ENCODE data around the gene PCCB. TPM values are rescaled to one million over a fixed set of nuclear protein-coding genes. Genes with fewer than 3 reads are reported as not detected.
"Not testable (repeated sequence)": the region's sequence is repeated elsewhere in the genome, so short reads cannot be mapped to it uniquely, and the experiment has no call there.

The PCCB gene
- polyA plus RNA-seq, 1 donor from 2014 or later: 18.3 TPM

- no peaks in the 10 kb centered on the region for H3K9me2 ChIP-seq (ENCODE audit: insufficient read depth, low read length)
- H3K4me2 ChIP-seq (ENCODE audit: low read length): no peak overlapping the region
- no peaks in the 10 kb centered on the region for H3F3A ChIP-seq (ENCODE audit: insufficient read depth, low read length, poor library complexity, severe bottlenecking)
- H3K36me3 ChIP-seq (ENCODE audit: insufficient read depth, low read length): peaks cover 20% of the 10 kb centered on the region
- no peak overlapping the region for H3K4me3 ChIP-seq (ENCODE audit: low read length)
- H3K27ac ChIP-seq (ENCODE audit: low read length): no peak overlapping the region
- TF ChIP-seq RAD21 (conservative IDR thresholded peaks at IDR 0.05): no peak
- no peak for TF ChIP-seq EZH2 (IDR thresholded peaks at IDR 0.05; ENCODE audit: borderline replicate concordance, insufficient read depth, low read length, poor library complexity, severe bottlenecking)
- TF ChIP-seq TAF1 (IDR thresholded peaks at IDR 0.05; ENCODE audit: low read depth): no peak
- TF ChIP-seq POLR2AphosphoS5 (IDR thresholded peaks at IDR 0.05): no peak
- TF ChIP-seq MXI1 (conservative IDR thresholded peaks at IDR 0.05; ENCODE audit: poor library complexity, severe bottlenecking): no peak
- TF ChIP-seq REST (IDR thresholded peaks at IDR 0.05; ENCODE audit: borderline replicate concordance): no peak
- TF ChIP-seq CTCF (IDR thresholded peaks at IDR 0.05; ENCODE audit: poor library complexity, severe bottlenecking): no peak
- TF ChIP-seq SMC3 (conservative IDR thresholded peaks at IDR 0.05; ENCODE audit: poor library complexity): no peak
- TF ChIP-seq EP300 (conservative IDR thresholded peaks at IDR 0.05; ENCODE audit: poor library complexity, severe bottlenecking): no peak
- no peaks in the 10 kb centered on the region for H3K79me2 ChIP-seq (replicated peaks; ENCODE audit: insufficient read depth, low read length)
- H3K9me3 ChIP-seq (ENCODE audit: low read length): no peaks in the 10 kb centered on the region
- H4K20me1 ChIP-seq (ENCODE audit: insufficient read depth): no peaks in the 10 kb centered on the region
- H3K9ac ChIP-seq (ENCODE audit: low read length): no peak overlapping the region
- no peak overlapping the region for H2AFZ ChIP-seq (ENCODE audit: low read depth, low read length)
- no peaks in the 10 kb centered on the region for H3K27me3 ChIP-seq (ENCODE audit: insufficient read depth, low read depth, low read length)
Measured at GRCh38 chr3:136332776-136333175, 82.6 kb downstream of the PCCB start.

- Histone ChIP-seq H3K27me3 (ENCODE audit: insufficient read depth, low read depth, low read length) (no peaks in the 10 kb centered on the region), H3K9me2 (ENCODE audit: insufficient read depth, low read length) (no peaks in the 10 kb centered on the region), H3K9me3 (ENCODE audit: low read length) (no peaks in the 10 kb centered on the region), H3K4me3 (ENCODE audit: low read length) (no peak overlapping the region), H3K4me2 (ENCODE audit: low read length) (no peak overlapping the region), H2AFZ (ENCODE audit: low read depth, low read length) (no peak overlapping the region), H4K20me1 (ENCODE audit: insufficient read depth) (no peaks in the 10 kb centered on the region), H3F3A (ENCODE audit: insufficient read depth, low read length, poor library complexity, severe bottlenecking) (no peaks in the 10 kb centered on the region), H3K9ac (ENCODE audit: low read length) (no peak overlapping the region), H3K36me3 (ENCODE audit: insufficient read depth, low read length) (peaks cover 20% of the 10 kb centered on the region), H3K27ac (ENCODE audit: low read length) (no peak overlapping the region), H3K79me2 (replicated peaks; ENCODE audit: insufficient read depth, low read length) (no peaks in the 10 kb centered on the region)
- TF ChIP-seq TAF1 (IDR thresholded peaks at IDR 0.05; ENCODE audit: low read depth): no peak
- TF ChIP-seq SMC3 (conservative IDR thresholded peaks at IDR 0.05; ENCODE audit: poor library complexity): no peak
- no peak for TF ChIP-seq CTCF (IDR thresholded peaks at IDR 0.05; ENCODE audit: poor library complexity, severe bottlenecking)
- TF ChIP-seq POLR2AphosphoS5 (IDR thresholded peaks at IDR 0.05): no peak
- no peak for TF ChIP-seq RAD21 (conservative IDR thresholded peaks at IDR 0.05)
- TF ChIP-seq EZH2 (IDR thresholded peaks at IDR 0.05; ENCODE audit: borderline replicate concordance, insufficient read depth, low read length, poor library complexity, severe bottlenecking): no peak
- TF ChIP-seq REST (IDR thresholded peaks at IDR 0.05; ENCODE audit: borderline replicate concordance): no peak
- no peak for TF ChIP-seq EP300 (conservative IDR thresholded peaks at IDR 0.05; ENCODE audit: poor library complexity, severe bottlenecking)
- TF ChIP-seq MXI1 (conservative IDR thresholded peaks at IDR 0.05; ENCODE audit: poor library complexity, severe bottlenecking): no peak
Measured at GRCh38 chr3:136334209-136334608, 84.1 kb downstream of the PCCB start.

GRCh38 chr3:136334726-136335125 lies 84.6 kb downstream of the PCCB start:
- H3K36me3 ChIP-seq (ENCODE audit: insufficient read depth, low read length): peaks cover 17% of the 10 kb centered on the region
- H2AFZ ChIP-seq (ENCODE audit: low read depth, low read length); H3K4me2 ChIP-seq (ENCODE audit: low read length); H4K20me1 ChIP-seq (ENCODE audit: insufficient read depth); H3K9me2 ChIP-seq (ENCODE audit: insufficient read depth, low read length); H3K4me3 ChIP-seq (ENCODE audit: low read length); H3K27ac ChIP-seq (ENCODE audit: low read length); H3F3A ChIP-seq (ENCODE audit: insufficient read depth, low read length, poor library complexity, severe bottlenecking); H3K9ac ChIP-seq (ENCODE audit: low read length); H3K79me2 ChIP-seq (replicated peaks; ENCODE audit: insufficient read depth, low read length); H3K9me3 ChIP-seq (ENCODE audit: low read length); H3K27me3 ChIP-seq (ENCODE audit: insufficient read depth, low read depth, low read length): not testable (repeated sequence)
